Esophagus (tissue), 2 donors: ENCODE results near the gene SUSD6. TPM values are rescaled to one million over a fixed set of nuclear protein-coding genes. Genes with fewer than 3 reads are reported as not detected.
A peak's percentile ranks its signal among the peaks of the same experiment; 100 is the strongest.
"Not testable (repeated sequence)": the region's sequence is repeated elsewhere in the genome, so short reads cannot be mapped to it uniquely, and the experiment has no call there.

Experiments
- H3K27ac ChIP-seq, 2 donors: one replicate each; pipeline ENCODE4 v1.5.1; 2013; ENCODE audit warnings: low read depth in 2 of 2, mild to moderate bottlenecking in 2 of 2, inconsistent platforms in 1 of 2, low read length in 1 of 2, moderate library complexity in 1 of 2
- H3K27me3 ChIP-seq, 2 donors: one replicate each; pipeline ENCODE4 v1.6.1; 2013; ENCODE audit warnings: low read length in 2 of 2, control low read depth in 1 of 2, mild to moderate bottlenecking in 1 of 2; ENCODE audit not compliant: insufficient read depth in 2 of 2, control insufficient read depth in 1 of 2
- H3K36me3 ChIP-seq, 2 donors: one replicate each; pipeline ENCODE4 v1.6.1; 2013; ENCODE audit warnings: low read length in 1 of 2; ENCODE audit not compliant: control insufficient read depth in 2 of 2, insufficient read depth in 2 of 2
- H3K4me1 ChIP-seq, 2 donors: one replicate each; pipeline ENCODE4 v1.6.1; 2013; ENCODE audit warnings: low read length in 1 of 2; ENCODE audit not compliant: control insufficient read depth in 2 of 2, insufficient read depth in 2 of 2
- H3K4me3 ChIP-seq, 2 donors: one replicate each; pipeline ENCODE4 v1.5.1; 2013; ENCODE audit warnings: low read length in 2 of 2, mild to moderate bottlenecking in 2 of 2, low read depth in 1 of 2, moderate library complexity in 1 of 2
- H3K9me3 ChIP-seq, 2 donors: one replicate each; pipeline ENCODE4 v1.6.1; 2013; ENCODE audit warnings: mild to moderate bottlenecking in 2 of 2, low read depth in 1 of 2, low read length in 1 of 2, moderate library complexity in 1 of 2; ENCODE audit not compliant: control insufficient read depth in 2 of 2, insufficient read depth in 1 of 2
- WGBS, 2 donors: extraction: QIAGEN DNeasy Blood & Tissue Kit; methylation state at CpG; one replicate each; pipeline ENCODE4 v1.1.7; 2013; 5-methylcytosine and 5-hydroxymethylcytosine counted together
- polyA plus RNA-seq, 2 donors: library from polyadenylated mRNA; stranded (reverse); fragments of 200-250 nt; gene quantifications; one replicate each; pipeline ENCODE4 v1.2.3, GENCODE V29; 2013
- donor health status: healthy with polysubstance abuse.
- donor health status: Bipolar disorder and iron deficiency.

SUSD6 gene
- polyA plus RNA-seq, 2 donors = 16.2 to 30.3 TPM

DNA sequence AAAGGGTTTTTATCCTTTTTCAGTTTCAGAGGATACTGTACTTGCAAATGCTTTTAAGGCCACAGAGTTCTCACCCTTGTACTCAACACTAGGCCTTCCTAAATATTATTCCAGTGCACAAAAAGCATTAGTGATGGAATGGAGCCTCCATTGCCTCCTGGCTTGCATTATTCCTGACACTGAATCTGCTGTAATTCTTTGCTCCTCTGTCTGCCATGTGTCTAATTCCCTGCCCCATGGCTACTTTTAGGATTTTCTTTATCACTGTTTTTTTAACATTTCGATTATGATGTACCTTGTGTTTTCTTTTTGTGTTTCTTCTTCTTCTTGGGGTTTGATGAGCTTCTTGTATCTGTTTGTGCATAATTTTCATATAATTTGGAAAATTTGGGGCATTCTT, 29.5 kb downstream of the SUSD6 start:
- WGBS, 2 donors = 93 to 99% methylated on average over 1 of the region's 1 CpG
- peaks cover 16 to 20% of the 10 kb centered on the region in 2 donors for H3K4me1 ChIP-seq

DNA sequence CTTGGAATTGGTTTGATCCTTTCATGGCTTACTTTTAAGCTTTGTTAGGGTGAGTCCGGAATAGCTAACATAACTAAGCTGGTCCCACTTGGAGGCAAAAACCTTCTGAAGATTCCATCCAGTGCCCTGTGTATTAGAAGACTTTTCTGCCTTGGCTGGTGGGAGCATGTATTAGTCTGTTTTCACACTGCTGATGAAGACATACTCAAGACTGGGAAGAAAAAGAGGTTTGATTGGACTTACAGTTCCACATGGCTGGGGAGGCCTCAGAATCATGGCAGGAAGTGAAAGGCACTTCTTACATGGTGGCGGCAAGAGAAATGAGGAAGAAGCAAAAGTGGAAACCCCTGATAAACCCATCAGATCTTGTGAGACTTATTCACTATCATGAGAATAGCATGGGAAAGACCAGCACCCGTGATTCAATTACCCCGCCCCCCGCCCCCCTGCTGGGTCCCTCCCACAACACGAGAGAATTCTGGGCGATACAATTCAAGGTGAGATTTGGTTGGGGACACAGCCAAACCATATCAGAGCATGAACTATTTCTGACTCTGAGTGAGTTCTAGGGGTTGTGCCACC, 30.9 kb downstream of the SUSD6 start:
- not testable (repeated sequence) for H3K9me3 ChIP-seq, H3K36me3 ChIP-seq, H3K27ac ChIP-seq, H3K27me3 ChIP-seq, H3K4me3 ChIP-seq
- 78 to 83% methylated on average over 7 of the region's 7 CpGs for WGBS, 2 donors
- peaks cover 4 to 10% of the 10 kb centered on the region in 2 donors for H3K4me1 ChIP-seq

More for the DNA sequence above, 29.5 kb downstream of the SUSD6 start:
- Histone ChIP-seq H3K27me3 (no peaks in the 10 kb centered on the region), H3K9me3 (no peaks in the 10 kb centered on the region), H3K27ac (no peak overlapping the region), H3K36me3 (peaks cover 0 to 2% of the 10 kb centered on the region in 2 donors), H3K4me3 (no peak overlapping the region)

DNA sequence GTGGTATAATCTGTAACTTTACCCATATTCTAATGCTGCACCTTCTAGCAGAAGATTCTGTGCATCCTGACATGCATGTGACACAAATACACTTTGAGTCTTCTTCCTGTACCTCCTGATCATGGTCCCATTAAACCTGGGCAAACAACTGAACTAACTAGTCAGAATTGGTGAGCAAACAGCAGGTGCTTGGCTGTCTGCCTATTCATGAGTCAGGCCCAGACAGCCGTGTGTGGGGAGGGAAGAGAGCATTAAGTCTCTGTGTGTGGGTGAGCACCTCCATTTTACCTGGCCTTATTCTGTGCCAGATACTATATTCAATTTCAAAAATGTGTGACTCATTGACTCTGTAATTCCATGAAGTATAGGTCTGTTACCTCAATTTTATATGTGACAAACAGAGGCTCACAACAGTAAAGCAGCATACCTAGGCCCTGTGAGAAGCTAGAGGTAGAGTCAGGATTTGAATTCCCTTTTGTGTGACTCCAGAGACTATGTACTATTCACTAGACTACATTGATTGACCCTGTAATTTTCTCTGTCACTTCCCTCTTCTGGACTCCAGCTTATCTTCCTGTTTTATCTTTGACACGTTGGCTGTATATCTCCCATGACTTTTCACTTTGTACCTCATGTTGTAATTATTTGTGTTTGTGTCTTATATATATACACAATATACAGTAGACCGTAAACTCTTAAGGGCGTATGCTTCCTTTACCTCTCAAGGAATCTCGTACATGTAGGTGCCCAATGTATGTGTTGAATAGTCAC, 32.2 kb downstream of the SUSD6 start:
- WGBS, 2 donors = 53 to 58% methylated on average over 5 of the region's 5 CpGs

DNA sequence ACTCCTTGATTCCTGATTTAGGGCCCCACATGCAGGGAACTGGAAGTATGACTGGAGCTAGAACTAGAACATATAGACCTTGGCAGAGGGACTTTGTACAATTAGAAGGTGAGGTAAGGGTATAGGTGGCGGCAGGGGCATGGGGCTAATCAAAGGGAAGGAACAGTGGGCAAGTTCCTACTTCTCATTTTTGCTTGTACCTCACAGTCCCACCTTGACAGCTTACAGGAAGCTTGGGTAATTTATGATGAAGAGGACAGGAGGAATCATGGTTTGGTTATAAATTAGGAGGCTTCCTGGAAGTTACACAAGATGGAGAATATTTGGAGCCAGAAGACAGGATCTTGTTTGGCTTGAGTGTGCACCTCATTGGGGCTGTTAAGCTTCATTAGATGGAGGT, 33.4 kb downstream of the SUSD6 start:
- 67 to 78% methylated on average over 1 of the region's 1 CpG for WGBS, 2 donors
- H3K36me3 ChIP-seq = peaks cover 0 to 2% of the 10 kb centered on the region in 2 donors
- H3K27ac ChIP-seq = peak overlapping the region; percentile 52 to 63
- peaks cover 0 to 2% of the 10 kb centered on the region in 2 donors for H3K4me1 ChIP-seq
- no peaks in the 10 kb centered on the region for H3K9me3 ChIP-seq
- no peaks in the 10 kb centered on the region for H3K27me3 ChIP-seq
- H3K4me3 ChIP-seq = no peak overlapping the region

More for the DNA sequence above, 32.2 kb downstream of the SUSD6 start:
- no peaks in the 10 kb centered on the region for H3K27me3 ChIP-seq
- H3K4me3 ChIP-seq = peak overlapping the region in 1 of 2 donors; percentile 7
- peak overlapping the region; percentile 41 to 83 for H3K27ac ChIP-seq
- H3K36me3 ChIP-seq = peaks cover 0 to 2% of the 10 kb centered on the region in 2 donors
- peaks cover 0 to 2% of the 10 kb centered on the region in 2 donors for H3K4me1 ChIP-seq
- H3K9me3 ChIP-seq = no peaks in the 10 kb centered on the region

DNA sequence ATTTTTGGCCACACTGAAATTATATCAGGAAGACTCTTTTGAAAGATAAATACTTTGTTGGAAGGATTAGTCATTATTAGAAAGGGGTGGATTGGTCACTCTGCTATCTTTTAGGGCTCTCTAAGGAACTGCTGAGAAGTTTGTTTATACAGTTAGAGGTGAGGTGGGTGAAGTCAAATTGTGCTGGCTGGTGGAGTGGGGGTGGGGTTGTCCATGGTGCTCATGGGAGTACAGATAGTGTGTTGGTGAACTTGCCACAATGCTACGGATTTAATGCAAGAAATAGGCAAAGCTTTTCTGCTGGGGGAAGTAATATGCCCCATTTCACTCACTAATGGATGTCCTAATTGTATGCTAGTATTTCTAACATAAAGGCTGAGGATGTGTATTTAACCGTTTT, 35.8 kb downstream of the SUSD6 start:
- Histone ChIP-seq H3K4me3 (no peak overlapping the region), H3K27me3 (no peaks in the 10 kb centered on the region), H3K27ac (peak overlapping the region in 1 of 2 donors; percentile 6), H3K4me1 (peaks cover 3 to 12% of the 10 kb centered on the region in 2 donors), H3K36me3 (peaks cover 2% of the 10 kb centered on the region in 2 donors), H3K9me3 (no peaks in the 10 kb centered on the region)
- WGBS, 2 donors = 73 to 90% methylated on average over 2 of the region's 2 CpGs

DNA sequence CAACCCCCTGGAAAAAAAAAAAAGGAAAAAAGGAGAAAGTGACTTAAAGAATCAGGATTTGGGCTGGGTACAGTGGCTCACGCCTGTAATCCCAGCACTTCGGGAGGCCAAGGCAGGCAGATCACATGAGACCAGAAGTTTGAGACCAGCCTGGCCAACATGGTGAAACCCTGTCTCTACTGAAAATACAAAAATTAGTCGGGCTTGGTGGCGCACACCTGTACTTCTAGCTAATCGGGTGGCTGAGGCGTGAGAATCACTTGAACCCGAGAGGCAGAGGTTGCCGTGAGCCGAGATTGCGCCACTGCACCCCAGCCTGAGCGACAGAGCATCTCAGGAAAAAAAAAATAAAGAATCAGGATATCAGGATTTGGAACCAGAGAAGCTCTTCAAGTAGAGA, 36.2 kb downstream of the SUSD6 start:
- H3K27ac ChIP-seq, H3K27me3 ChIP-seq, H3K9me3 ChIP-seq, H3K4me3 ChIP-seq, H3K36me3 ChIP-seq: not testable (repeated sequence)
- peaks cover 3 to 15% of the 10 kb centered on the region in 2 donors for H3K4me1 ChIP-seq
- 88 to 91% methylated on average over 11 of the region's 11 CpGs for WGBS, 2 donors

DNA sequence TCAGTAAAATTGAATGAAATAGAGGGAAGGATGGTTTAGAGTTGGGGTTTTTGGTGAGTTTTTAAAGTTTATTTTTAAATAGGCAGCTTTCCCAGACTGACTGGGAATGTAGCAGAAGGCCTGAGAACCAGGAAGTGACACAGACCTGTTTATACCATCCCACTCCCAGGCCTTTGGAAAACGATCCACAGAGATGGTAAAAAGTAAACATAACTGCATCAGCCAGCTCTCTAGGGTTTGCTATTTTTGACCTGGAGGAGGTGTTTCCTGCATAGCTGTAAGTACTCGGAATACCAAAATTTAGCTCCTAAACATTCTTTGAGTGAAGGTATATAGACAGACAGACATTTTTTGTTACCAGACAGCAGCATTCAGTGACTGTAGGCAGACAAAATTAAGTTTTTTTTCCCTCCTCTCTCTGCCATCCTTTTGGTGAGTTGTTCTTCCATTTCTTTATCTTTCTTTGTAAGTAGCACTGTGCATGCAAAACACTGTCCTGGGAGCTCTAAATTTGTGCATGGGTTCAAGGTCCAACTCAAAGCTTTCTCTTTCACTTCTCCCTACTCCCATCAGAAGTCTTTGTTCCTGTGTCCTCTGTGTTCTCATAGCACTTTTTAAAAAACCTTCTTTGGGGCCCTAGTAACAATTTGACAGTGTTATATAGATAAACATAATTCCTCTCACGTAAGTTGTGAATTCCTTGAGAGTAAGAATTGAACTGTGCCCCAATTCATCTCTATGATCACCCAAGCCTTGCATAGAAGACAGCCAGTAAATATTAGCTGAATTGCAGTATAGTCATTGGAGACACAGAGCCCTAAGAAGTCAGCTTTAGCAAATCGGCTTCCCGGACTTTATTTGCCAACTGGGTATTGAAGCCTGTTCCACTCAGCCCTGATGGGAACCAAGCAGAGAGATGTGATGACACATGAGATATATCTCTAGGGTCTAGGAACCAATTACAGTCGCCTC, 37.4 kb downstream of the SUSD6 start:
- Histone ChIP-seq H3K36me3 (peaks cover 0 to 4% of the 10 kb centered on the region in 2 donors), H3K27me3 (no peaks in the 10 kb centered on the region), H3K4me3 (no peak overlapping the region), H3K4me1 (peaks cover 3 to 15% of the 10 kb centered on the region in 2 donors), H3K9me3 (no peaks in the 10 kb centered on the region), H3K27ac (peak overlapping the region; percentile 18 to 22)
- WGBS, 2 donors = 37 to 39% methylated on average over 6 of the region's 6 CpGs

DNA sequence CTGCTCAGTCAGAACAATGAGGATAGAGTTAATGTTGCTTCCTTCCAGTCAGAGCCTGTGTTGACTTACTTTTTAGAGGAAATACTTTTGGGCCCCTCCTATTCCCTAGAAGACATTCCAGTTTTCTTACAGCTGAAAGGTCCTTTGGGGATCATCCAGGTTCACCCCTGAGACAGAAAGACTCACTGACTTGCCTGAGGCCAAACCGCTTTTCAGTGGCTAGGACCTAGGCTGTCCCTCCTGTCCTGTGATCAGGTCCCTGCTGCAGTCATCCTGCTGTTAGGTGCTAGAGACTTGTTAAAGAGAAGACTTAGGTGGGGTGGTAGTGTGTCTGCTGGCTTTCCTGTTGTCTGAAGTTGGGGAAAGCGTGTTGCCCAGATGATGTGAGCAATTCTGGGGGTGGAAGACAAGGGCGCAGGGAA, 39.6 kb downstream of the SUSD6 start:
- Histone ChIP-seq H3K27me3 (no peaks in the 10 kb centered on the region), H3K27ac (peak overlapping the region; percentile 44 to 86), H3K9me3 (no peaks in the 10 kb centered on the region), H3K36me3 (peaks cover 0 to 4% of the 10 kb centered on the region in 2 donors), H3K4me3 (peak overlapping the region in 1 of 2 donors; percentile 7), H3K4me1 (peaks cover 3 to 13% of the 10 kb centered on the region in 2 donors)
- WGBS, 2 donors = 45 to 60% methylated on average over 3 of the region's 3 CpGs

DNA sequence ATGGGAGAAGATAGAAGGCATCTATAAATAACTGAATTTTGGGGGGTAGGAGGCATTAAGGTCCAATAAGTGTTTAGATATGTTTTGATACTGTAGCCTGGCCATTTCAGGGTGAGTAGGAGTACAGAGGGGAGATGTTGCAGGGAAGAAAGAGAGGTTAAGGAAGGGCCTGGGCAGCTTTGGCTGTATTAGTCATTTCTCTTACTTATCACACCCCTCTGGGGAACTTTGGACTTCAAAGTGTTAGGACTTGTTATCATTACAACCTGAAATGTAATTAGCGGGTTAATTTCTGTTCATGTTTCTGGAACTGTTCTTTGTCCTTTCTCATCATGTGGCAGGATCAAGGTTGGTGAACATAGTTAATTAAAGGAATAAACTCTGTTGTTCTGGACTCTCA, 40.3 kb downstream of the SUSD6 start:
- Histone ChIP-seq H3K9me3 (no peaks in the 10 kb centered on the region), H3K27ac (peak overlapping the region in 1 of 2 donors; percentile 44), H3K4me1 (peaks cover 3 to 13% of the 10 kb centered on the region in 2 donors), H3K36me3 (peaks cover 0 to 4% of the 10 kb centered on the region in 2 donors), H3K27me3 (no peaks in the 10 kb centered on the region), H3K4me3 (no peak overlapping the region)
- 27 to 38% methylated on average over 1 of the region's 1 CpG for WGBS, 2 donors
